Measurements from ENCODE around the gene FBXO8.

FBXO8 gene

DNA sequence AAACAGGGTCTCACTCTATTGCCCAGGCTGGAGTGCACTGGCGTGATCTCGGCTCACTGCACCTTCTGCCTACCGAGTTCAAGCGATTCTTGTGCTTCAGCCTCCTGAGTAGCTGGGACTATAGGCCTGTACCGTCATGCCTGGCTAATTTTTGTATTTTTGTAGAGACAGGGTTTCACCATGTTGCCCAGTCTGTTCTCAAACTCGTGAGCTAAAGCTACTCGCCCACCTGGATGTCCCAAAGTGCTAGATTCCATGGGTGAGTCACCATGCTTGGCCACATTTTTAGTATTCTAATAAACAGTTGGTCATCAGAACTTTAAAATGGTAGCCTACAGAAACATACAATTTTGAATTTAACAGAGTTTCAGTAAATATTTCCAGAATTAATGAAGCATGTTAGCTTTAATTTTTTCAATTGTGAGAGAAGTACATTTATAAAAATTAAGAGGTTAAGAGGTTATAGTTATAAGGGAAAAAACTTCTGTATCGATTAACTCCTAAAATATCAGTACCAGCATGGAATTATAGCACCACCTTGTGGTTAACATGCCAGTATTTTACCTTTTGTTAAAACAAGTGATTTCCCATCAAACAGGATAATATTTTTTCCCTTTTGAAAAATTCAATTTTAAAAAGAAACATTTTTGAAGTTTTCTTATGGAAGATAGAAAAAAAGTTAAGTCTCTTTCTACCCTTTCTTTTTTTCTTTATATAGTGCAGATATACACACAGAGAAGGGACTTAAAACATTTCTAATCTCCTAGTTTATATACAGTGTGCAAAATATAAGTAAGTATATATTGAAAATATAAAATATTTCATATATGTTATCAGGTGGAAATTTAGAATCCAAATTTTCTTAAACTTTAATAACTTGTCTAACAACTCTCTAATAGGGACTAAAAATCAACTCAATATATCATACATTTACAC lies 35.6 kb upstream of the FBXO8 start:
- TF ChIP-seq, protein P1, sequence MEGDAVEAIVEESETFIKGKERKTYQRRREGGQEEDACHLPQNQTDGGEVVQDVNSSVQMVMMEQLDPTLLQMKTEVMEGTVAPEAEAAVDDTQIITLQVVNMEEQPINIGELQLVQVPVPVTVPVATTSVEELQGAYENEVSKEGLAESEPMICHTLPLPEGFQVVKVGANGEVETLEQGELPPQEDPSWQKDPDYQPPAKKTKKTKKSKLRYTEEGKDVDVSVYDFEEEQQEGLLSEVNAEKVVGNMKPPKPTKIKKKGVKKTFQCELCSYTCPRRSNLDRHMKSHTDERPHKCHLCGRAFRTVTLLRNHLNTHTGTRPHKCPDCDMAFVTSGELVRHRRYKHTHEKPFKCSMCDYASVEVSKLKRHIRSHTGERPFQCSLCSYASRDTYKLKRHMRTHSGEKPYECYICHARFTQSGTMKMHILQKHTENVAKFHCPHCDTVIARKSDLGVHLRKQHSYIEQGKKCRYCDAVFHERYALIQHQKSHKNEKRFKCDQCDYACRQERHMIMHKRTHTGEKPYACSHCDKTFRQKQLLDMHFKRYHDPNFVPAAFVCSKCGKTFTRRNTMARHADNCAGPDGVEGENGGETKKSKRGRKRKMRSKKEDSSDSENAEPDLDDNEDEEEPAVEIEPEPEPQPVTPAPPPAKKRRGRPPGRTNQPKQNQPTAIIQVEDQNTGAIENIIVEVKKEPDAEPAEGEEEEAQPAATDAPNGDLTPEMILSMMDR (IDR thresholded peaks at IDR 0.05; ENCODE audit: control extremely low read depth, extremely low read depth, low read depth, missing control alignments), result peak; percentile 45

DNA sequence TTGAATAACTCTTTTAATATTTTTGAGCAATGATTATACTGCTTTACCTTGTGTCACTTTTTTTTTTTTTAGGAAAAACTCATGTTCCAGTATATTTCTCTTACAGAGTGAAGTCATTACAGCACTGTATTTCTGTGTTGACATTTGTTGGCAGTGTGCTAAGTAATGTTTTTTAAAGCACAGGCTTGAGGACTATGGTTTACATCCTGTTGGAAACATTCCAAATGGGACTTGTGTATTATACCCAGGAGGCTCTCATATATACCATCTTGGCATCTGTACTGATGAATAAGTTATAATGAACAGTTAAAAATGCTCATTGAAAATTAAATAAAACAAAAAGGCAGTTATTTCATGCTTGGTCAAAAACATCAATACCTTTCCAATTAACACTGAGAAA lies 34.1 kb upstream of the FBXO8 start:
- TF ChIP-seq, protein P1 (IDR thresholded peaks at IDR 0.05; ENCODE audit: control extremely low read depth, extremely low read depth, low read depth, missing control alignments), result no peak
- no peak for DNase-seq (ENCODE audit: extremely low spot score)
- POLR2A ChIA-PET, result no interaction called here
- CTCF ChIA-PET, result interaction anchor here (1.4 kb wide), 1 partner anchor 34 kb away, joined by 5 read pairs; the partner anchor contains the start of genes CEP44 and FBXO8

More for the DNA sequence above, 35.6 kb upstream of the FBXO8 start:
- peak; percentile 20 for DNase-seq (ENCODE audit: extremely low spot score)
- CTCF ChIA-PET, result interaction anchor here (0.7 to 3.0 kb wide), 15 partner anchors 8 to 813 kb away, joined by 3 to 10 read pairs (median 5); partner anchors contain the start of genes CEP44 and FBXO8
- POLR2A ChIA-PET, result no interaction called here

DNA sequence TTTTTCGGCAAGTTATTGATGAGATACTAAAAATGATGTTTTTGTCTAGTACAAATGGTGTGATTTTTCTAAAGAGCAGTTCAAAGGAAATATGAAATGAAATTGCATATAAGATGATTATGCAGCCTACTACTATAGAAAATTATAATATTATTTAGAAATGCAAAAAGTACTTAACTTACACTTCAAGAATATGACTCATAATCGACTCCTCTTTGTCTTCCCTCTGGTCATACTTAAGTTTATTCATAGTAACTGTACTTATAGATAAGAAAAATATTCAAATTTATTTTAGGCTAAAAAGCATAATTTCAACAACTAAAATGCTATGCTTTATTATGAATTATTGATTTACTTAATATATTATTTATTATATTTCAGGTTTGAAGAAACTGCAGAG lies 33.5 kb upstream of the FBXO8 start:
- ChIA-PET CTCF (no interaction called here), POLR2A (no interaction called here)
- DNase-seq (ENCODE audit: extremely low spot score), result no peak
- TF ChIP-seq, protein P1 (IDR thresholded peaks at IDR 0.05; ENCODE audit: control extremely low read depth, extremely low read depth, low read depth, missing control alignments), result no peak

DNA sequence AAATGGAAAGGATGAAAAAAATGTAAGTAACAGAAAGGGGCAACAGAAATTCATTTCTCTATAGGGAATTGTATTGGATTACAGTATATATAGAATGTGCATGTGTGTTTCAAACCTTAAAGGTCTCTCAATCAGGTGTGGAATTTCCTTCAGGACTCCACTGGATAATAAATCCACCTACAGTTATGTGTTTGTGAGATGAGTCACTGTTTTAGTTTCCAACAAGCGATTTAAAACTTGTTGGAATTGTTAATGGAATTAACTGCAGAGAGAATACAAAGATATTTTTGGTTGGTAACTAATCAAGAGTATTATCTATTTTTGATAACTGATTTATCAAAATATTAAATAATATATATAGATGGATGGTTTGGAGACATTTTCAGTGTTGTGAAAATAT lies 33.1 kb upstream of the FBXO8 start:
- TF ChIP-seq, protein P1 (IDR thresholded peaks at IDR 0.05; ENCODE audit: control extremely low read depth, extremely low read depth, low read depth, missing control alignments), result no peak
- ChIA-PET POLR2A (no interaction called here), CTCF (no interaction called here)
- DNase-seq (ENCODE audit: extremely low spot score), result no peak

DNA sequence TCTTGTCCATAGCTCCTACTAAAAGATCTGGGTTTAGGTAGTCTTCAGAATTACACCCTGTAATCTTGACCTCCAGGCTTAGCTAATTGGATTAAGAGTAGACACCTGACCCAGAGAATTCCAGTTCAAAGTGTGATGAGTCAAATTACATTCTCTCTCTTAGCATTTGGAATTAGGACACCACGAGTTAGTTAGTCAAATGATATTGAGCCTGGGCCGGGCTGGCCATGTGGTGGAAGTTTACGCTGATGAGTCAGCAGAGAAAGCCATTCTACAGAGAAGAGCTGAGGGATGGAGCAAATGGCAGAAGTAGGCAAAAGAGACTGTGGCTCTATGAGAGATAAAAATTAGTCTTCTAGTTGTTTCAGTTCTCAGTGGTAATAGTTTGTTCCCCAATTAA lies 31.3 kb upstream of the FBXO8 start:
- no peak for DNase-seq (ENCODE audit: extremely low spot score)
- CTCF ChIA-PET, result interaction anchor here (0.9 to 1.3 kb wide), 5 partner anchors 21 to 94 kb away, joined by 3 to 5 read pairs (median 4); partner anchors contain the start of genes CEP44 and FBXO8
- TF ChIP-seq, protein P1 (IDR thresholded peaks at IDR 0.05; ENCODE audit: control extremely low read depth, extremely low read depth, low read depth, missing control alignments), result no peak
- POLR2A ChIA-PET, result no interaction called here

DNA sequence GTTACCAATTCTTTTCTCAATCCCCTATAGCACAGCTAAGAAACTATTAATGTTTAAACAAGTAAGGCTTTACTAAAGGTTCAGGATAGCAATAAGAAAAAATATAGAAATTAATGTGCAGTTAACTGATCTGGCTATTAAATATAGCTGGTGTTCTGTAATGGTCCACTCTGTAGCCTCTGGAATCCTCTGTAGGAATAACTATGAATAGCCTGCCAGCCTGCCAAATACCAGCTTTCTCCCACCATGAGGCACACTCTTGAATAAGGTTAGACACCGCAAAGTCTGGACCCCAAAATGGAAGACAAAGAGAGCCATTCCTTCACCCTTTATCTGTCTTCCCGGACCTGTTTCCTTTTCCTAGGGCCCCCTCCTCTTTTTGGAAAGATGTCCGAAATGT lies 30.8 kb upstream of the FBXO8 start:
- ChIA-PET CTCF (interaction anchor here (0.9 to 1.3 kb wide), 5 partner anchors 21 to 94 kb away, joined by 3 to 5 read pairs (median 4); partner anchors contain the start of genes CEP44 and FBXO8), POLR2A (no interaction called here)
- TF ChIP-seq, protein P1 (IDR thresholded peaks at IDR 0.05; ENCODE audit: control extremely low read depth, extremely low read depth, low read depth, missing control alignments), result no peak
- DNase-seq (ENCODE audit: extremely low spot score), result no peak
